ENCODE data around the gene IQSEC2.

GRCh38 chrX:53235566-53235965 lies 45.8 kb downstream of the IQSEC2 start:
- no peak for TF ChIP-seq CTCF (IDR thresholded peaks at IDR 0.05)
- no peak for TF ChIP-seq POLR2A (IDR thresholded peaks at IDR 0.05)
